Embryonic facial prominence (tissue), 1 donor: ENCODE results near the gene SKAP1.

Source experiments
- DNase-seq: peaks from one replicate; pipeline ENCODE4 v3.0.0-alpha.2; 2016; ENCODE audit errors: extremely low spot score

Gene SKAP1

DNA sequence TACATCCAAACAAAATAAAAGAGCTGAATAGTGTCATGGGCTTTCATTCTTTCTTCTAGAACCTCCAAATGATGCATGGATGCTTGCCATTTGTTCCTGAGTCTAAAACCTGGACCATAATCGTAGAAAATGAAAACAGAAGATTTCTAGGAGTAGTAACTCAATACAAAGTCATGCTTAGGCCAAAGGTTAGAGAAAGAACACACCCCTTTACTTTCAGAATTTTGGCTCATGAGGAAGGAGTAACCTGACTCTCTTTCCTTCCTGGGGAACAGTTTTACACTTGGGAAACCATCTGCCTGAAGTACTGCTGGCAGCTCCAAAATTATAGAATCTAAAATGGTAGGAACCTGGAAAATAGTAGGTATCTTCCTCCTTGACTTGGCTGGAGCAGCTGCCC, 185.2 kb downstream of the SKAP1 start:
- no peak for DNase-seq

DNA sequence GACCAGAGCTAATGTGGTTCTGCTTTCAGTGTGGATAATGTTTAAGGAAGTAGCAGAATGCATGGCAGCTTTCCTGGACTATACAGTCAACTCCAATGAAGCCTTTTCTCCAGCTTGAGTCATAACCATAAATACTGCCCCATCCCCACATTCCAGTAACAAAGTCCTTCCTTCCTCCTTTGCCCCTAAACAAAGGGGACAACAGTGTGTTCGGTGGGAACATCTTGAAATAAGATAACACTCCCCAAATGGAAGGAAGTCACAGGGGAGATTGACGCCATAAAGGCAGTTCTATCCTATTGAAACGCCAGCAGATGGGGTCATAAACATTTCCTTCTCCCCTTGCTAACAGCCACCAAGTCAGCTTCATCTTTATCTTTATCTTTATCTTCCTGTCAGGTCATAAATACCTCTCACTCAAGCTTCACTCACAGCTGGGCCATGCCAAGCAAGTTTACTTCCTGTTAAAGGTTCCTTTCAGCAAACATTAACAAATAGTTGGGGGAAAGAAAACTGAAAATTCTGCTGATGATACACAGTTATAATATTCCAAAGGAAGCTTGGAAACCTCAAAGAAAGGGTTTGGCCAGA, 185.8 kb downstream of the SKAP1 start:
- DNase-seq, result no peak

DNA sequence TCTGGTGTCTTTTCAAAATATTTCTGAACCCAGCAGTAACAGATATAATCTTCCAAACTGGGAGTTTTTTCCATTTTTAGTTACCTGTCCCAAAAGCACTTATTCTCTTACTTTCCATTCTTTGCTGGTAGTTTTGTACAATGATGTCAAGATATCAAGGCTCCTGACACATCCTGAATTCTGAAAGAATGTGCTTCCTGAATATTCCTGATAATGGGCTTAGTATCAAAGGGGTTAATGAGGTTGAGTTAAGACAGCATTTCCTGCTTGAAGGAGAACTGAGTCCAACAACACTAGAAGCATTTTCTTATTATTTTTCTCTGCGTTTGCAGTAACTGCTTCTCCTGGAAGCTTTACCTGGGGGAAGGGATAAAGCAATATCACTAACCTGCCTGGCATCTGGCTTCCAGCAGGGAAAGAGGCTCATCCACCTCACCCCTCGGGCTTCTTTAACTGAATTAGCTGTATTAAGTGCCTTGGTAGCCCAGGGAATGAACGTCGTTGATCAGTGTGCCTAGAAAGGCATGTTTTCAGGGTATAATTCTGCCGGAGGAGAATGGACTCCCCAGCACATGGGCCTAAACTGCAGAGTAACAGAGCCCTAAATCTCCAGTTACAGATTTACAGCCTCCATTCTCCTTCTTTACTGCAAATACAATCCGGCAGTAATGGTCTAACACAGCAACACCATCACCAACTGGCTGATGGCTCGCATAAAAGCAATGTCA, 188.1 kb downstream of the SKAP1 start:
- DNase-seq, result no peak

DNA sequence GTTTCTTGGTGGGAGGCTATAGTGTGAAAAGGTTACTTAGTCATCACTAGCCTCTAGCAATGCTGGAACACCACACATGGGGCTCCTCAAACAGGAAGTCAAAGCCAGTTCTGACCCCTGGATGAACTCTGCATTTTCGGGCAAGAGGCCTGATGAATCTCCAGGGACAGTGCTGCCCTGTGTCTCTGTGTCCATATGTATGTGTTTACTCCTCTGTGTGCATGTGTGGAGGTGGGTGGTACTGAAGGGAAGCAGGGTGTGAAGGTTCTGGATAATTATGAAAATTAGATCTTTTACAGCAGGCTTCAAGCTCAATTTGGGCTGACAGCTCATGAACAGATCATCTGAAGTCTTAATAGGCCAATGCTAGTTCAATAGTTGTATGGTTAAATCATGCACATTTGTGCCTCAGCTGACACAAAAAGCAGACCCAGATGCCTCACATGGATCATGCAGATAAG, 188.9 kb downstream of the SKAP1 start:
- no peak for DNase-seq

DNA sequence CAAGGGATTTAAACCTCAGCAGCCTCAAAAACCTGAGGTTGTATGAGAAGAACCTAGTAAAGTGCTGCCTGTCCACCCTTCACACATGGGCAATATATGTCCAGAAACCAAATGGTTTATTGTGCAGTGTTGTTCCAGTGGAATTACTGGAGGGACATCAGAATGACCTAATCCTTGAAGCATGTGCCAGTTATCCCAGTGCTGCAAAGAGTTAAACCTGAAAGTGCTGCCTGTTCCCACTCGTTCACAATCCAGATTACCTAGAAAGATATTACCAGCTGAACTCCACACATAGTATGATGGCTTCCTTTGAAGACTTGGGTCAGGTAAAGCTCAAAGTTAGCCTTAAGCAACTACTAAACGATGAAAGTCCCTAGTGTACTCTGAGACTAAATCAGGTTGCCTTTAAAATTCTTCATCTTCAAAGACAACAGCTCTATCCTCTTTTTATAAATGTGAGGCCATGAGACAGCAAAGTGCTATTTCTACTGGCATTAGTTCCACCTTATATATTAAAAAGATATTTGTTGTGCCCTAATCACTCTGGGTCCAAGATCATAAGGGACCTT, 189.4 kb downstream of the SKAP1 start:
- no peak for DNase-seq

DNA sequence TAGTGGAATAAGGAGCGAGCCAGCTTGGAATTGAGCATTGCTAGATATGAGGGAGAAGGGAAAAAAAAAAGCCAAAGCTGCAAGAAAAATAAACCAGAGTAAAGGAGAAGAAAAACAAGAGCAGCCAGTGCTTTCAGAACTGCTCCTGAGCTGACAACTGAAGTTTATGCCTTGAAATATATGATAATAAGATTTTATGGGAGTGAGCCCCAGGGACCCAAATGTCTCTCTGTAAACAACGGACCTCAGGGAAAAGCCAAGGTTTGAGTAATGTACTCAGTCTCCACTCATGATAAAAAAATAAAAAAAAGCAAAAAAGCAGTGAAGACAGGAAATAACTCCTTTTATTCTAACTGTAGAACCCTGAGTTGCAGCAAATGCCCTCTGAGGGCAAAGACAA, 189.9 kb downstream of the SKAP1 start:
- DNase-seq, result no peak

DNA sequence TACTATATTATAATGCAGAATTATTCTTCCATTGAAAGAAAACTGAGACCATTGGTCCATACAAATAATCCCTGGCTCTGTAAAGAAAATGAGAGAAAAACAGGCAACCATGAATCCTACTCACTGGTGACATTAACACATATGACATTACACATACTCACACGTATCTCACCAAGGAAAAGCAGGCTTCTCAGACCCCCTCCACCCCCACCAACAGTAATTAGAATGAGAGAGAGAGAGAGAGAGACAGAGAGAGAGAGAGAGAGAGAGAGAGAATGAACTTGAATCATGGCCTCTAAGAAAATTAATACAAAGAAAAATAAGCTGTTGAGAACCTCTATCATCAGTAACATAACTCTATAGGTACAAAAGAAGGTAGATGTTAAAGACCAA, 190.4 kb downstream of the SKAP1 start:
- no peak for DNase-seq

DNA sequence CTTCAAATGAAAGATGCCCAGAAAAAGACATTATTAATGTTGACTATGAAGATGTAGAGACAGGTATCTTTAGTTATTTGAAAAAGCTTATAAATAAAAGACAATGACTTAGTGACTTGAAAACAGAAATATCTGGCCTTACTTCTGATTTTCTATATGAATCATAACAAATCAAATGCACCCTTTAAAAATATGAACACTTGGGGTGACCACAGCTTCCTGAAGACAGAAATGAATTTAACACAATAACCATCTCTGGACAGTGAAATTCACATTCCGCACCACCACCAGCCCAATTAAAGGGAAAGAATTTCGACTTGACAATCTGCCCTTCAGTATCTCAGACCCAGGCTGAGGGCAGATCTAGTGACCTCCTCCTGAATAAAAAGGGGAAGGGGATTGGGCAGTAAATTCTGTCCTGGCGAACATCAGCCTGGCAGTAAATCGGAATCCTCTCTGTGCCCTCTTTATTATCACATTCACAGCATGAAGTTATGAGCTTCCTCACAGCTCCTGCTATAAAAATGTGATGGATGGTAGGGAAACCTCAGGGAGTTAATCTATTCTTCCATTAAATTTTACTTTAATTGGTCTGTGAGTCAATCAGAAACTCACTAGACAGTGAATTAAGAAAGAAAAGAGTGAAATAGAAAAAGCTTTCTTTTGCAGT, 190.9 kb downstream of the SKAP1 start:
- no peak for DNase-seq

DNA sequence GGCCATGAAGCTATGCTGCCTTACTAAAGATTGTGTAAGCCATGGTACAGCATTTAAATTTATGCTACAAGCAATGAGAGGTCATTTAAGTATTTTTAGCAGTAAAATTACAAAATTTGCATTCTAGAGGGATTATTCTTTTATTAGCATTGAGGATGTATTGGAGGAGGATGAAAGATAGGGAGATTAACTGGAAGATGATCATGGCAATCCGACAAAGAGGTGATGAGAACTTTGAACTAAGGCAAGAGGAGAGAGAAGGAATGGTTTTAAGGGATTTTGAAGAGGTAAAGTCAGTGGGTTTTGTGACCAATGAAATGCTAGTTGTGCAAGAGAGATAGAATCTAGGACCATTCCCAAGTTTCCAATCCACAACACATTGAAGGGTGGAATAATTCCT, 192.6 kb downstream of the SKAP1 start:
- DNase-seq, result no peak

DNA sequence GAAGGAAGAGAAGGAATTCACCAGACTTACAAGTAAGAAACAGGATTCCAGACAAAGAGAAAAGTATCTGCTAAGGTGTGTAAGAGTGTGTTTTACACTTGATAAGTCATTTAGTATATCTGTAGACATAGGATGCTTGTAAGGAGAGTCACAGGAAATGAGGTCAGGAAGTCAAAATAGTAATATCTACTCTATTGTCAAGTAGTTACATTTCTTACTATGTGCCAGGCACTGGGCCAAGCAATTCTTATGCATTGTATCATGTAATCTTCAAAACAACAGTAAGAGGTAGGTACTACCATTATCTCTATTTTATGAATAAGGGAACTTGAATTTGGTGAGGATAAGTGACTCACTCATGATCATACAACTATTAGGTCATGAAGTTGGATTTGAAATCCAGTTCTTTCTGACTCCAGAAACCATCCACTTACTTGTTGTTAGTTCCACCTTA, 193.3 kb downstream of the SKAP1 start:
- DNase-seq, result no peak

DNA sequence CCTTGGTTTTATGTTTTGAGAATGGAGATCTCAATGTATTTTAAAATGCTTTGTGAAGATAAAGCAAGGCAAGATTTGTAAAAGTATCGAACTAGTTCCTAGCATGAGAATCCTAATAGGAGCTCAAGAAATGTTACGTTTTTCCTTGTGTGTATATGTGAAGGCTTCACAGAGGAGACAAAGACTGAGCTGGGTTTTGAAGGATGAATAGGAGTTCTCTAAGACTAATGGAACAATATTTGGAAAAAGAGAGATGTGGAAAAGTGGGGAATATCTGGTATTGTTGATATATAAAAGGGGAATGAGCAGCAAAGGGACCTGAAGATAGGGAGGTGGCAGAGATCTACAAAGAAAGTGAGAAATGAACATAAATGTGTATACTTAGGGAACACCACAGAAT, 195.1 kb downstream of the SKAP1 start:
- DNase-seq, result no peak

DNA sequence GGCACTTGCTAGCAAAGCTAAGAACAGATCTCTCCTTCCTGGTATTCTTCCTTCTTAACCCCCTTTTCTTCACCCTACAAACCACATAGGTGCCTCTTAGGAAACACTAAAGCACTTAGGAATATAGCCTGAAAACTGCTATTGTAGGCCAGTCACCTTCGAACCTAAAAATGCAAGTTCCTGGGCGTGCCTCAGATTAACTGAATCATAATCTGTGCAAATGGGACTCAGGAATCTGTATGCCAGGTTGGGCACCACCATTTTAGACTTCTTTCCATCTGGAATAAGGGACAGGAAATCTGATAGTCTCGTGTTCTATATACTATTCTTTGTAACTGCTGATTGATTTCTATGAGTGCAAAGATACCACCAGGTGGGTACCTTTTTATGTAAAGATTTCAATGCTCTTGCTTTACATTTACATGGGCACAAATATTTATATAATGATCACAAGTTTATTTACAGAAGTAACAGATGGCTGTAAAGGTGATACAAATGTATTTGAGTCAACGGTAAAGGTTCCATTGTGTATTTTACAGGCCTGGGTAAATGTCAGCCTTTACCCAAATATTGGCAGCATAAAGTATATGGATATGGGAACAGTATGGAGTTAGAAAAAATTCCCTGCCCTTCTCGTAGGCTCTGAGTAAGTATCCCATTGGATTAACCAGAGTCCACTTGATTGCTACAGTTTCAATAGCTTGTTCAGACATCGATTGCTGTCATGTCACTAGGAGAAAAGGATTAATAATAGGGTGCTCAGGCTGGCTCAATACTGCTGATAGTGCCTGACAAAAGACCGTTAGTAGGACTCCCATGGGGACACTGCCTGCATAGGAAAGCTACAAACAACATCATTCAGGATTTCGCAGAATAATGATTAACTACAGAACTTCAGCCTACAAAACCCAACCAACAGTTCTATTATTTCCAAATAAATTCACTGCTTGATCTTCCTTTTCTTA, 197.7 kb downstream of the SKAP1 start:
- DNase-seq, result no peak

DNA sequence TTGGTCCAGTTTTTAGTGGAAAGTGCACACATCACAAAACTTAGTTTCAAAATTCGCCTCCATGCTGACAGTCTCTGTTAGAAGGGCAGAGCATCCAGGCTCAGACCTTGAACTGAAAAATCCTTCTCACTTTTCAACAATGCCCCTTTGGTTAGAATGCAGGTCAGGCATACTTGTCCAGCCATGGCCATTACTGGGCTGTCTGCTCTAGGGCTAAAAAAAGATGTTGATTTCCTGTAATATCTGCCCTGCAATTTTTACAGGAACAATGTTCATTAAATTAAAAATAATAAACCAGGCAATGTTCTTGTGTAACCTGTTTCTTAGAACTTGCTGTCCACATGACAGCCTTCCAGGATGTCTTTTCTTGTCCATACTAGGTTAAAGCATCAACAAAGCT, 200.1 kb downstream of the SKAP1 start:
- DNase-seq, result no peak

DNA sequence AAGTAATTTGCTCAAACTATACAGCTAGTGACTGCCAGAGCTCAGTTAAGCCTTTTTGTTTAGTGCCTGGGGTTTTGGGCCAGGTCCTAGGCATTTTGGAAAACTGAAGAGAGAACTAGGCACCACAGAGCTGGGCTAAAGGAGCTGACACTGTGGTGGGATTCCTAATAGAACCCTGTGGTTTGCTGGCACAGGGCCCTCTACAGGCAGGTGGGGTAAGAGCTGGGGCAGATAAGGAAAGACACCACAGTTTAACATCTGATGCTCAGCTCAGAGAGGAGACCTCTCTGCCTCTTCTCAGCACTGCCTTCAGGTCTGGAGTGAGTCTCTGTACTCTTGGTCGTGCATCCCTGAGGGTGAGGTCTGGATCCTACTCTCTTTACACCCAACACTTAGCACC, 201.3 kb downstream of the SKAP1 start:
- no peak for DNase-seq

DNA sequence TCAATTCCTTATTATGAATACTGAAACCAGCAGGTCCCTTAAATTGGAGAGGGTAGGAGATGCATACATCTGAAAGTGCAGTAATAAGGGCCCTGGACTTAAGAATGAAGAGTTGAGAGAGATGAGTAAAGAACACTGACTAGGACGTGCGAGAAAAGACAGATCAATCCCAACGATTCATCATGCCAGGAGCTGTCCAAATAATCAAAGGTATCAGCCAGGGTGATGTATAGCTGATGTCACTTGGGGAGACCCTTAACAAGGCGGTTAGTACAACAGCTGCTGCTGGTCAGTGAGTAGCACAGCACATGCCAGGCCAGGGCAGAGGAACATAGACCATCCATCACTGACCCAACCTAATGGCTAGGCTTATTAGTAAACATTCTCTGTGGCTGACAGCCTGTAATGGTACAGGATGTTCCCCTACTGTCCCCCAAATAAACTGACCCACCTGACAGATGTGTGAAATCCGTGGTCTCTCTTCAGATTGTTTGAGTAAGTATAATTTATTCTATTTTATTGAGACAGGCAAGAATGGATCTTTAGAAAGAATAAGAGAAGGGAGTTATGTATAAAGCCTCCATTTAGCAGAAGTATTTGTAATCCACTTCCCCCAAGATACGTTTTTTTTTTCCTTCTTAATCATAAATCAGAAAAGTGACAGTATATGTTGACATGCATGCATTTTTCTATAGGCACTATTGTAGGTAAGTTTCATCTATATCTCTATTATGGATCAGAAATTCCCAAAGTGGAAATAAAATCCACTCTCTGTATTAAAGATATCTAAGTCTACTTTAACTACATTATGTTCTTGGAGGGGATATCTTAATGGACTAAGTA, 204.1 kb downstream of the SKAP1 start:
- DNase-seq, result no peak

DNA sequence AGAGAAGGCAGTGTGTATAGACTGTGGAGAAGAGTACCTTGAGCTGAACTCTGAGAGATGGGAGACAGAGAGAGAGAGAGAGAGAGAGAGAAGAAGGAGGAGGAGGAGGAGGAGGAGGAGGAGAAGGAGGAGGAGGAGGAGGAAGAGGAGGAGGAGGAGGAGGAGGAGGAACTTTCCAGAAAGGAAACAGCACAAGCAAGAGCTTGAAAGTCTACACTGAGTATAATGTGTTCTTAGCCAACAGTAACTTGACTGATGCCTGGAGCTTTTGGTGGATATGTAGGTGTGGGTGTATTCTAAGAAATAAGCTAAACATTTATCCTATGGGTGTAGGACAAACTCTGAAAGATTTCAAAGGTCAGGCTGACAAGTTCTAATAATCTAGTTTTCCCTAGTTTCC, 206.1 kb downstream of the SKAP1 start:
- no peak for DNase-seq

DNA sequence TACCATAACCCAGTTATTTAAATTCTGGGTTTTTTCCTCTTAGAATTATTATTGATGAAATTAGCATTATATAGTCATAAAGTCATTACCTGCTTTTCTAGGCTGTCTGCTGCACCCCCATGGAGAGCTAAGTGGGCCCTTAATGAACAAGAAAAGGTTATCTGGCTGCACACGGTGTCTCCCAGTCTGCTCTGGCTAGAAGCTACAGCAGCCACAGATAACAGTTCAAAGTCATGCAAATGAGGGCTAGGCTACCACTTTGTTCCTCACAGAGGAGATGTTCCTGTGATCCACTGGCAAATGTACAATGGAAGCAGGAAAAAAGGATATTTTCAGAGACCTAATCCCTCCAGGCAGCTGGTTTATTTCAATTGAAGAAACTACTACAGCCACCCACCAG, 210.4 kb downstream of the SKAP1 start:
- DNase-seq, result no peak

DNA sequence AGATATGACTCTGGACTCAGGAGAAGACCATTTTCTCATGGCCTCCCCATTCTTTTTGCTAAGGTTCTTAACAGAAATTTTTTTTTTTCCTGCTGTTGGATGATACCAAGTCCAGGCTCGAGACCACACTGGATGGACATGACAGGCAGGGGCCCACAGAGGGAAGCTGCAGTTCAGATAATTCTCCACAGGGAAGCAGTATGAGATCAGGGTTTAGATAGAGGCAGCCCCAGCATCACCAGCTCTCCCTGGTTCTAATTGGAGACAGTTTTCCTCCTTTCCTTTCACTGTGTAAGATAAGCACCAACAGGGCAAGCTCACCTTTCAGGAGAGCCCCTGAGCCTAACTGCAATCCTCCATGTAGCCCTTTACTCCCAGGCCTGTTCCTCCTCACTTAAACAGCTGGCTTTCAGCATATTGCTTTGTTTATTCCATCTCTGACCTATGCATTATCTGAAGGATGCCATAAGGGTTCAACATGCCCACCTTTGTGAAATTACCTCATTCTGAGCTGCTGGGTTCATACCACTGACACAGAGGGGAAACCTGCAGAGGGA, 214.4 kb downstream of the SKAP1 start:
- no peak for DNase-seq

DNA sequence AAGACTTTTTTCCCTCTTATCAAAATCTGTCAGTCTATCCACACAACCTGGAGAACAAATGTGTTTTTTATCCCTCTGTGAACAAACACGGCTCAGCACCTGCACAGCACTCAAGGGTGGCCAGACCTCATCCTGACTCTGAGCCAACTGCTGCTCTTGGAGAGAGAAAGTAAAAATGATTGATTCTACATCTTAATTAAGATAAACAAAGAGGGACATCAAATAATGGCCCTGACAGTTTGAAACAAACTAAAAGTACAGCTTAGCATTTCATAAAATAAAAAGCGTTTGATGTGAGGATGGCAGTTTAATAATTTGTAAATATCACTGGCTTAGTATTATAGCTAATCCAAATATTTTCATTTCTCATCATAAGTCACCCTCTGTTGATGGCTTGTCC, 216.2 kb downstream of the SKAP1 start:
- DNase-seq, result no peak

DNA sequence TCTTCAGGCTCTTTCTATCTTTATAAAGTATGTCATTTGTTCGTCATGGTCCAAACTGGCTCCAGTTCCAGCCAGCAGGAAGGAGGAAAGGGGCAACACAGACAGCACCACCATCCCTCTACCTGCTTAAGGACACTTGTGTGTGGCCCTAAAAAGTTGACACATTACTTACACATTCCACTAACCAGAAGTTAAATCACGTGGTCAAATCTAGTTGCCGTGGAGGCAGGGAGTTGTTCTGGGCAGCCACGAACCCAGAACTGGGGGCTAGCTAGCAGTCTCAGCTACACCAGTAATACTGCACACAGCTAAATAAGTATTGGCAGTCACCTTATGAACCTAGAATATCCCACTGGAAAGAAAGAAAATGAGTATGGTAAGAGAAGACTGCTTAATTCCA, 218.2 kb downstream of the SKAP1 start:
- DNase-seq, result no peak
